NCI-H2171 (cell line): ENCODE measurements around the gene ADAMTS17.

Experiments
- DNase-seq: peaks from one replicate; lab custom pipeline; 2025; lab: John Stamatoyannopoulos, UW

The ADAMTS17 gene

DNA sequence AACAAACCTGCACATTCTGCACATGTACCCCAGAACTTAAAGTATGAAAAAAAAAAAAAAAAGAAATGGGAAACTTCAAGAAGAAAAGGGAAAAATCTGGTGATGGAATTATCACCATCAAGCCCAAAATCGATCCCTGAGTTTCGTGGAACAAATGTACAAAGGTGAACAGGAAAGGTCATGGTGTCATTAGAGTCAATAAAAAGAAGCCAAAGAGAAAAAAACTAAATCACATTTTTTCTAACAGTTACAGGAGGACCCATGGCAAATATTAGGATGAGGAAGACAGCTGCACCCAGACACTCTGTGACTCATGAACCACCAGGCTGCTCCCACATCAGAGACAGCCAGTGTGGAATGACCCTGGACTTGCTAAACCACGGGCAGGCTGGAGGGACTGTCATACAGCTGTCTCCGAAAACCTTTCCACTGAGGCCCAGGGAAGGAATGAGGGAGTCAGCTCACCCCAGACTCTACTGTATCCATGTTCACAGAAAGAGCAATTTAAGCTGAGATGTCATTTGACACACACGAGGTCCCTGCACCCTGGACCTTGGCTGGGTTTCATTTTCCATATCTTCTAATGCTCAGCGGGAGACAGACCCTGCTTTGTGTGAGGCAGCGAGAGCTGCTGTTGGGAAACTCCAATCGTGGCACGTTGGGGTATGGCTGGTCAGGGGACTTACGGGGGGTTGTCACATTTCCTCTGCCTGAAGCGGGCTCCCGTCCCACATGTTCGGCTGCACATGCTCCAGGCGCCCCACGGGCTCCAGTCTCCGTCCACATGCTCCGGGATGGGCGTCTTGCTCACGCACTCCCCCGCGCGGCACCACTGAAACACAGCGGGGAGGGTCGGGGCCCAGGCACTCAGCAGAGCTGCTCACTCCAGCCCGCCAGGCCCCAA, 210.2 kb downstream of the ADAMTS17 start:
- DNase-seq, result no peak

GRCh38 chr15:100129677-100130076, 212.1 kb downstream of the ADAMTS17 start:
- DNase-seq, result no peak

- DNase-seq, result no peak
Measured at GRCh38 chr15:100125401-100126191, 216.2 kb downstream of the ADAMTS17 start.

GRCh38 chr15:100124936-100125335, 216.8 kb downstream of the ADAMTS17 start:
- no peak for DNase-seq

DNA sequence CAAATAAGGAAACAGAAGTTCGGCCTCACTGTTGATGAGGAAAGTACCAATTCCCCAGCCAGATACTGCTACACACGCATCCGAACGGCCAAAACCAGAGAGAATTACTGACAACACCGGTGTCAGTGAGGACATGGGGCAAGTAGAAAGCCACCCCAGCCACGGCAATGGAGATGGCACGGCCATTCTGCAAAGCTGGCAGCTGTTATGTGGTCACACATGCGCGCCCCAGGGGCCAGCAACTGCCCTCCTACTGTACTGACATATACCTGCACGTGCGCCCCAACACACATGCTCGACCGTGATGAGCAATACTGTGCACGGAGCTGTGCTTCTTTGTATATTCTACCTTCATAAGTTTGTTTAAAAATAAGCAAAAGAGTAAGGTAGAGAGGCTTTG, 217.4 kb downstream of the ADAMTS17 start:
- no peak for DNase-seq

- DNase-seq, result no peak
Measured at GRCh38 chr15:100123611-100124010, 218.2 kb downstream of the ADAMTS17 start.

- DNase-seq, result no peak
Measured at GRCh38 chr15:100121285-100121684, 220.5 kb downstream of the ADAMTS17 start.

DNA sequence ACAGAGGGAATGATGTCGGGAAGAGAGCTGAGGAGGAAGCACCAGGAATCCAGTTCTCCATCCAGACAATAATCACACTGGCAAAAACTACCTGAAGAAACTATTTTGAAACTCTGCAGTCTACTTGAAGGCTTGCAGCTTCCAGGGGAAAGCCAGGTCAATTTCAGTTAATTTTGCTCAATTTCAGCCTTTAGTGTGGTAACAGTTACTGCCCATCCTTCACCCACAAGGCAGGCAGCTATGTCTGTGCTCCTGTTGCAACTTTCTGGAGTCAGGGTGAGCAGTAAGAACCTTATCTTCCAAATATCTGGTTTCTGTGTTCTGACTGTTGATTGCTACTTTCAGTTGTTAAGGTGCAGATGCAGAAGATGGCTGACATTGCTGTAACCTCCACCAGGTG, 221.7 kb downstream of the ADAMTS17 start:
- no peak for DNase-seq

DNA sequence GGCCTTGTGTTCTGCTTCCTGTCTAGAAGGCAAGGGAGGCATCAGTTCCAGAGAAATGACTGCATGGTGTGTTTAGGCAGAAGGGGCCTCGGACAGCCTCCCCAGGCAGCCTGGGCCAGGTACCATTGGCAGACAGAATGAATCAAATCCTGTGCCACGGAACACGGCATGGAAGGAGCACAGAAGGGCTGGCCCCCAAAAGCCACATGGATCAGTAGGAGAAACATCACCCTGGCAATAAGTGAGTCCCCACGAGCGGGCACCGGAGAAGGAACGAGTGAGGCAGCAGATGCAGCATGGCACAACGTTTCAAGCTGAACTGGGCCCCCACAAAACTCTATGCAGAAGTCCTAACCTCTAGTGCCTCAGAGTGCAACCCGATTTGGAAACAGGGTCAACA, 223.2 kb downstream of the ADAMTS17 start:
- no peak for DNase-seq

GRCh38 chr15:100116416-100117190, 225.2 kb downstream of the ADAMTS17 start:
- no peak for DNase-seq

DNA sequence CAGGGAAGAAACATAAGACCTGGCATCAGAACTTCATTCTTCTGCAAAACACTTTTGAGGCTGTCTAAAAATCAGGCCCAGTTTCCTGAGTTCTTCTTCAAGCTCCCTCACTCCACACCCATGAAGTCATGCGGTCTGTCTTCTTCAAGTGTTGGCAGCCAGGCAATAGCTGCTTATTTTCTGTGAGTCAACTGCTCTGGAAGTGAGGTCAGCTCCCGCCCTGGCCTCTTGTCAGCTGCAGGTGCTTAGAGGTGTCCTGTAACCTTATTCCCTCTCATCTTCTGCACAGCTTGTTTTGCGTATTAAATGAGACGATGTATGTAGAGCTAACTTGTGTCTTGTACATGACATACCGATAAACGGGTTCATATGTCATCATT, 226.1 kb downstream of the ADAMTS17 start:
- no peak for DNase-seq

DNA sequence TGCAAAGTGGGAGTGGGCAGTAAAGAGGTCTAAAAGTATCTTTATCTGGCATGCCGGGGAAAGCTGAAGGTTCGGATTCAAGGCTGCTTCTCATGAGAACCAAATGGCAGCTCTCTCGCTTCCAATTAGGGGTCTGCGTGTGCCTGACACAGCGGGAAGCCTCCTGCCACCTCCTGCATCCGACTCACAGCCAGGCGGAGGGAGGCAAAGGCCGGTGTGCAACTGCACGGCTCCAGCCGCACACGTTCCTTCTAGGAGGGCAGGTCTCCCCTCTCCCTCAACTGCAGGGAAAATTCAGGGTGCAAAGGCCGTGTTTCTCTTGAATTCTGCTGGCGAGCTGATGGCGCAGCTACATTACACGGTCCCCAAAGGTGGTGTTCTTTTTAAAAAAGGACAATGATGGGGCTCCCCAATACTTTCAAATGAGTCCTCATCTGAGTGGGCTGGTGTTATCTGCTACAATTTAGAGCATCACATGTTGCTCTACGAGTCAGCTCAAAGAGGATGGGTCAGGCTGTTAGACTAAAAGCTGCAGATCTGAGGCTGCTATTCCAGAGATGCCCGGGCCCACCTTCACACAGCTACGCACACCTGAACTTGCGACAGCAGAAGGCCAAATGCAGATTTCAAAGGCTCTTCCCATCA, 226.6 kb downstream of the ADAMTS17 start:
- no peak for DNase-seq

DNA sequence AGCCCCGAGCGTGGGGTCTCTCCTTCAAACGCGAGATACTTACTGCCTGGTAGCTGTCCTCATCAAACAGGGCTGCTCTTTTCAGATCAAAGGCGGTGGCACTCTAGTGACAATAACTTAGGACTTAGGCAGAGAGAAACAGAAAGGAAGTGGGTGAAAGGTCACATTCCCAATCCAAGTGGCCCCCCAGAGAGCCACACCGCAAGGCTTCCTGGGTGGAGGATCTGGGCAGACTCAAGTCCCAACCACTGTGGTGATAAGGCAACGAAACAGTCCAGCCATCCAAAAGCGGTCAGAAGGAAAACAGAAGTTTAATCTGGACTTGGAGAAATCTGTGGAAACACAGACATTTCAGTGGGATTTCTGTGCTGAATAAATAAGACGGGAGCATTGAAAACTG, 227.2 kb downstream of the ADAMTS17 start:
- DNase-seq, result no peak

GRCh38 chr15:100114100-100114499, 227.7 kb downstream of the ADAMTS17 start:
- no peak for DNase-seq

GRCh38 chr15:100113351-100114080, 228.3 kb downstream of the ADAMTS17 start:
- DNase-seq, result no peak

DNA sequence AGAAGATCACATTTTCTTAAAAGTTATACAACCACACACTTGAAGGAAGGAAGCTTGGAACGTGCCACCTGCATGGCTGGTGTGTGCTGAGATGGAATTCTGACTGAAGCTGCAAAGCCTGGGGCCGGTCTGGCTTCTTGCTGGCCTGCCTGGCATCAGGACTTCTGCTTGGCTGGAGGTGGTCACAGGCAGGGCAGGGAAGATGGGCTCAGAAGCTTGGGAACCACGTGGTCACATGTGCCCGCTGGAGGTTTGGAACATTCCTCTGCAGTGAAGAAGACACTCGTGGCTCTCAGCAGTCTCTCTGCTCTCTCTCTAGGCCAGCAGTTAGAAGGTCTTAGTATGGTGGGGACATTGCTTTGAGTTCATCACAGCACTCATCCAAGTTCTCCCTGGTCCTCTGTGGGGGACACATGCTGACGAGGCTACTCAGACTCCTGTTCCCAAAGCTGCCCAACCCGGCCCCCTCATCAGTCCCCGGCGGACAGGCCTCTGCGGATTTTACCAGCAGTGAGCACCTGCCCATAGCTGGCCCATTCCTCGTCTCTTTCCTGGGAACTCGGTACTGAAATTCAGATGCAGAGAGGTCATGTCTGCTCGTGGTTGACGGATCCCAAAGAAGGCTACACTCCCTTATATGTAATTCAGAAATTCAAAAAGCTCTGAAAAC, 229.0 kb downstream of the ADAMTS17 start:
- no peak for DNase-seq

DNA sequence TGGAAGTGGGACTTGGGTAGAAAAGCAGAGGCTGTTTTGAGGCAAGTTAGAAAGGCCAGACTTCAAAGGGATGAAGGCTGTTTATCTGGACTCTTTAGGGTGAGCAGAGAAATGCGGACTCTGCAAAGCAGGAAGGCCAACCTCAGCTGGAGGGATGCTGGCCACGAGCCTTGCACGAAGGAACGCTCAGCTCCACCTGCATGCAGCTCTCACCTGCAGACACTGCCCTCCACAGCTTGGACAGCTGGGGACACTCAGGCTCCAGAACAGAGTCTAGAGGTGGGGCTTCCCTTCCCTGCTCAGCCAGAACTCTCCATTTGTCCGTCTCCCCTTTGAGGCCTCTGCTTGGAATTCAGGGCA, 229.7 kb downstream of the ADAMTS17 start:
- DNase-seq, result no peak

DNA sequence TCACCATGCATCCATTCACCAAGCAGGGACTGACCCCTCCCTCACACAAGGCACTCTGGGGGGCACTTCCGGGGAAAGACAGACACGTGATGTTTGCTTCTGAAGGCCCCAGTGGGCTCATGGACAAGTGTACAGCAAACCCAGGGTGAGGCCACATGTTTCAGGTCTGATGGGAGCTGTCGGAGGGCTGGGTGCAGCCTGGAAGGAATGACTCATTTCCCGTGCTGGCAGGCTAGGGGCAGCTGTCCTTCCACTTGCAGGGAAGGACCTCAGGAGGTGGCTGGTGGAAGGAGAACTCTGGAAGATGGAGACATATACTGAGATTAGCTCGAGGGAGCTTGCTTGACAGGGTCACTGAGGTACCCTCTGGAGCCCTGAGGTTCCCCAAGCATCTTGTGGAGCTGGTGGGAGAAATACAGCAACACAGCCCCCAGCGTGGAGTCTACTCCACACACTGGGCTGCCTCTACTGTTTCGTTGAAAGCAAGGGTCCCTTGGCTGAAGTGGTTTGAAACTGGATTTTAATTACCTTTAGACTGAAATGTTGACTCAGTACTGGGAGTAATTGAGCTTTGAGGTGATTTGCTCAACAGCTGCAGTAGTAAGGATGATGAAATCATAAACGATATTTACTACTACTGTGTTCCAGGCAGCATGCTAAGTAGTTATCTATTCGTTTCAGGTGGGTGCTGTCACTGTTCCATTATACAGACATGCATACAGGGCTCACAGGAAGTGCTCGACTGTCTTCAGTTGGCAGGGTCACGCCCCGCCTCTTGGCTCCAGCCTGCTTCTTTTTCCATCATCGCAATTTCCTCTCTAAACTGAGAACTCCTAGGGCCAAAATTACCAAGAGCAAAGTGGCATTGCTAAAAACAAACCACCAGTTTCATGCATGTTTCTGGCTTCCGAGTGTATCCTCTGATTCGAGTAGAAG, 230.4 kb downstream of the ADAMTS17 start:
- DNase-seq, result no peak

- DNase-seq, result no peak
Measured at GRCh38 chr15:100109486-100110035, 232.2 kb downstream of the ADAMTS17 start.
